NCI-H2227 (cell line): ENCODE measurements around the gene NELFA.
"Not testable (repeated sequence)": the region's sequence is repeated elsewhere in the genome, so short reads cannot be mapped to it uniquely, and the experiment has no call there.

ENCODE experiments used
- DNase-seq: peaks from one replicate; lab custom pipeline; 2025; ENCODE audit not compliant: unreplicated experiment; lab: John Stamatoyannopoulos, UW

NELFA gene

GRCh38 chr4:1994938-1995337 is 13.8 kb downstream of the NELFA start:
- no peak for DNase-seq

- not testable (repeated sequence) for DNase-seq
Observed at GRCh38 chr4:1993718-1994516, 14.9 kb downstream of the NELFA start.

- DNase-seq, result no peak
Observed at GRCh38 chr4:1993169-1993516, 15.6 kb downstream of the NELFA start.

- no peak for DNase-seq
Observed at GRCh38 chr4:1992468-1993168, 16.2 kb downstream of the NELFA start.

- no peak for DNase-seq
Observed at GRCh38 chr4:1991596-1992434, 17.0 kb downstream of the NELFA start.

GRCh38 chr4:1991087-1991486 is 17.7 kb downstream of the NELFA start:
- DNase-seq, result no peak

DNA sequence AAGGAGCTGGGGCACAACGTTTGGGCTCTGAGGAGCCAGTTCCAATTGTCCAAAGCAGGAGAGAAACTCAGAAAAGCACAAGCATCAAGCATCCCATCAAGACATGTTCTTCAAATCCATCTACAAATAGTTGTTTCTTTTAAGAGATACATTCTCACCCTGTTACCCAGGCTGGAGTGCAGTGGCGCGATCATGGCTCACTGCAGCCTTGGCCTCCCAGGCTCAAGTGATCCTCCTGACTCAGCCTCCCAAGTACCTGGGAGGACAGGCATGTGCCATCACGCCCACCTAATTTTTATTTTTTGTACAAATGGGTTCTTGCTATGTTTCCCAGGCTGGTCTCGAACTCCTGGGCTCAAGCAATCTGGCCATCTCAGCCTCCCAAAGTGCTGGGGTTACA is 18.1 kb downstream of the NELFA start:
- DNase-seq, result no peak

DNA sequence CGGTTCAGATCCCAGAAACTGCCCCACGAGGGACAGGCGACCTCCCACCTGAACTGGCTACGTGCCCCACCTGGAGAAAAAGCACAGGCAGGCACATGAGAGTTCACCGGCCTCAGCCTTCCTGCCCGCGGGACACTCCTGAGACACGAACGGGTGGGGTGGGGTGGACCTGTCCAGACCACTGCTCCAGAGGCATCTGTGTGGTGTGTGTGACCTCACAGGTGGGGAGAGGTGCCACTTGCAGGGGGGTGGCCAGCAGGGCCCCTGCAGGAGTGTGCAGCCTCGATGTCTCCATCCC is 18.5 kb downstream of the NELFA start:
- no peak for DNase-seq

DNA sequence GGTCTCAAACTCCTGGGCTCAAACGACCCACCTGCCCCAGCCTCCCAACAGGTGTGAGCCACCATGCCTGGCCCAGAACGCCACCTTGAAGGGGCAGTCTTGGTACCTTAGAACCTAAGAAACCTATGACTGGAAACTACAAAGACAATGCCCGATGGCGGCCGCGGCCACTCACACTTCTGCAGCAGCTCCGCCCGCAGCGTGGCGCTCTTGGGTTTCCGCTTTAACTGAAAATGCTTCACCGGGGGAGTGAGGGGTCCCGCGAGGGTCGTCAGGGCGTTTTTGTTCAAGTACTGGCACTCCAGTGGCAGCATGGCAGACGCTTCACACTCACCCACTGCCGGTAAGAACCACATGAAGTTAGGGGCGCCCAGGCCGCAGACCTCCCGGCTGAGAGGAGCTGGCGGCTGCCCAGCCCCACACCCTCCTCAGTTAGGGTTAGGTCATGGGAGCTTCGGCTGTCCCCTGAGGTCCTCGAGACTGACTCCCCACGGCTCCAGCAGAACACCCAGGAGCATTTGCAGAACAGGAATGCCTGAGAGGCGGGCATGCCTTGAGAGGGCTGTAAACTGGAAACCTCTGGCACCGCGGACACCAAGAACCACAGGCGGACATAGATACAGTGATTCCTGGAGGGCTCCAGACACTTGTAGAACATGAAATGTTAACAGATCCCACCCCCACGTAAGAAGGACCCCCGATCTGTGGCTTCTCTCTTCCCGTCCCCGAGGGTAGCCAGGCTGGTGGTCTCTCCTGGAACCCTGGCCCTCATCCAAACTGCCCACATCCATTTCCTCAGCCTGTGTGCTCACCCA is 19.0 kb downstream of the NELFA start:
- no peak for DNase-seq

DNA sequence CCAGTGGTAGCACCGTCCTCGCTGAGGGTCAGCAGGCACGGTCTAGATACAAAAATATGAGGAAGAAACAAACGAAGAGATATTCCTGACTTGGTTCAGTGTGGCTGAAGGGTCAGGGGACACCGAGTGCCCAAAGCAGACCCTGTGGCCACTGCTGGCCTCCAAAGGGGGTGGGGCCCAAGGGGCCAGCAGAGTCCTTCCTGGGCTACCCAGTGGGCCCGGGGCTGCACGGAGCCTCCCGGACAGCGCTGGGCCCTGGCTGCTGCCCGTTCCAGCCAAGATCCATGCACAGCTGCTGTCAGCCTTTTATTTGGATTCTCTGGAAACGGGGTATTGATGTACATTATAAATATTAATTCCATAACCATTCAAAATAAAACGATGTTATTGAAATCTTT is 20.4 kb downstream of the NELFA start:
- DNase-seq, result no peak

GRCh38 chr4:1987721-1988326 is 20.9 kb downstream of the NELFA start:
- DNase-seq, result no peak

- DNase-seq, result no peak
Observed at GRCh38 chr4:1987296-1987695, 21.5 kb downstream of the NELFA start.

DNA sequence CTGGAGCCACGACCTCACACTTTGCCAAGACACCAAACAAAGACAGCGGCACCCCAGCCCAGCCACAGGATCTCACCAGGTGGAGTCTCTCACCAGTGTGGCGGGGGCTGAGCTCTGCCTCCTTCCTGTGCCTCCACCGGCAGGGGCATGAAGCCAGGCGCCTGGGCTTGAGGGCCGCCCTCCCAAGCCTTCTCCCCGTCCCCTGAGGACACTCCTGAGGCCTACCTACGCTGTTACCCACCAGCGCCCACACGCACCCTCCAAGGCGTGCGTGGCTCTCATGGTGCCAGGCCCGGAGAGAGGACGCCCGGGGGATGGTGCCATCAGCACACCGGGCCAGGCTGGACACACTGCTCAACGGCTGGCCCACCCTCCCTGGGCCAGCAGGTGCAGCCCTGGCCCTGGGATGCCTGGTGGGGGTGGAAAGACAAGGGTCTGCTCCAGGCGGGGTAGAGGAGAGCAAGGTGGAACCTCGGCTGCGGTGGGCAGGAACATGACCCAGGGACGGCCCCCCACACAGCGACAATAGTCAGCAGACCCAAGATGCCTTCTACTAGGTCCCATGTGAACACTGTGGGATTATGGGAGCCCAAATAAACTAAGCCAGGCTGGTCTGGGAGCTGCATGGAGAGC is 22.1 kb downstream of the NELFA start:
- DNase-seq, result no peak

- DNase-seq, result no peak
Observed at GRCh38 chr4:1985780-1986577, 22.8 kb downstream of the NELFA start.

DNA sequence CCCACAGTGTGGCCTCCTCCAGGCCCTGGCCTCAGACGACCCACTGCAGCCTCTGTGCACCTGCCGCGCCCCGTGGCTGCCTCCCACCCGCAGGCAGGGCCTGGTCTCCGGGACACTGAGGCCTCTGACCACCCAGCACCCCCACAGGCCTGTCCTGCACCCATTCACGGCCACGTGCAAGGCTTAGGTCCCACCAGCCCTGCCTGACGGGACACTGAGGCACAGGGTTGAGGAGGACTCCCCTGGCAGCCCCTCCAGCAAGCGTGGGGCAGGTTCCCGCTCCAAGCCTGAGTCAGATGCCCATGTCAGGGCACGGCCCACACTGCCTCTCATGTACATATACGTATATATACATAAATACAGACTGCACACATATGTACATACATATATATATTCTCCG is 23.5 kb downstream of the NELFA start:
- DNase-seq, result no peak

GRCh38 chr4:1984406-1985191 is 24.2 kb downstream of the NELFA start:
- no peak for DNase-seq

- no peak for DNase-seq
Observed at GRCh38 chr4:1983846-1984405, 24.8 kb downstream of the NELFA start.

DNA sequence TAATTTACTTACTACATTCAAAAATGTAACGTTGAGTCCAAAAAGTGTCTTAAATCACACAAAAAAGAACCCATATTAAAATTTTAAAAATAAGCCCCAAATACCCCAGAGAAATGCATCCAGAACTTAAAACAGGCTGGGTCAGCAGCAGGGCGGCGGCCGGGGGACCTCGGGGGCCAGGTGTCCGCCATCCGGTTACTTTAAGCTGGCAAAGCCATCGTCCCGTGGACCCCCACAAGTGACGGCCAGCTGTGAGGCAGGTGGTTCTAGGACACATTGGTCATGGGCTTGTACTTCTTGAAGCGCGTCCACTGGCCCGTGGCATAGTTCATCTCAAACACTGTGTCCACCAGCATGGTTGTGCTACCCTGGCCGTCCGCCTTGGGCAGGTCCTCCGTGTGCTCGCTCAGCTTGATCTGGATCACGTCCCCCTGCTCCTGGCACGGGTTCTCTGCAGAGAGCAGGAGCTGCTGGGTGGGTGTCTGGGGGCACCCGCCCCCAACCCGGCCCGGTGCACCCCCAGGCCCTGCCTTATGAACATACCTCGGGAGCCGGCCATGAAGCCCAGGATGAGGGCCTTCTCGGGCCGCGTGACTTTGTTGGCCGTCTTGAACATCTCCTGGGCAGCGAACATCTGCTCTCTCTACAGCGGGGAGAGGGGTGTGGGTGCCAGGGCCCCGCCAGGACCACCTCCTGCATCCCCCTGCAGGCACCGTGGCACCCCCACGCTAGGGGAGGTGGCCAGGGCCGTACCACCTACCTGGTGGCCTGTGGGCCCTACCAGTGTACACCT is 25.5 kb downstream of the NELFA start:
- no peak for DNase-seq
